Mesothelial cell of epicardium (in vitro differentiated cells): Measurements from ENCODE around the gene RASSF6. TPM values are rescaled to one million over a fixed set of nuclear protein-coding genes. Genes with fewer than 3 reads are reported as not detected.

Experiments
- DNase-seq, 2 experiments: peaks; one replicate each; pipeline ENCODE4 v3.0.0; 2021; ENCODE audit warnings: low spot score in 2 of 2; ENCODE audit not compliant: unreplicated experiment in 2 of 2
- H3K27ac Mint-ChIP-seq: 2 replicates; pipeline ENCODE4 v1.8.0; 2021; ENCODE audit warnings: mixed read lengths
- H3K27me3 Mint-ChIP-seq: 2 replicates; pipeline ENCODE4 v1.8.0; 2021; ENCODE audit warnings: low read depth, mixed read lengths
- H3K36me3 Mint-ChIP-seq: 2 replicates; pipeline ENCODE4 v1.8.0; 2021; ENCODE audit warnings: mixed read lengths
- H3K4me1 Mint-ChIP-seq: 2 replicates; pipeline ENCODE4 v1.8.0; 2021; ENCODE audit warnings: mixed read lengths
- H3K4me3 Mint-ChIP-seq: 2 replicates; pipeline ENCODE4 v1.8.0; 2021; ENCODE audit warnings: mild to moderate bottlenecking, moderate library complexity, mixed read lengths
- H3K9me3 Mint-ChIP-seq: 2 replicates; pipeline ENCODE4 v1.8.0; 2021; ENCODE audit warnings: mixed read lengths
- CTCF ChIP-seq: fragments of 200-600 bp; sonication (generic); IDR thresholded peaks from one replicate; pipeline ENCODE4 v1.5.0; 2021; ENCODE audit warnings: antibody characterized with exemption; ENCODE audit not compliant: unreplicated experiment
- total RNA-seq: library from RNA; stranded (reverse); gene quantifications from 3 replicates; pipeline ENCODE4 v1.2.1, GENCODE V29; 2021

Gene RASSF6
- total RNA-seq, 1 donor from 2014 or later, result 1.8 TPM

- peaks cover 21% of the 10 kb centered on the region for H3K4me1 Mint-ChIP-seq
- H3K9me3 Mint-ChIP-seq, result no peaks in the 10 kb centered on the region
- no peak overlapping the region for H3K4me3 Mint-ChIP-seq
- no peak for DNase-seq
- no peaks in the 10 kb centered on the region for H3K36me3 Mint-ChIP-seq
- no peak for TF ChIP-seq CTCF
- H3K27ac Mint-ChIP-seq, result no peak overlapping the region
- H3K27me3 Mint-ChIP-seq, result no peaks in the 10 kb centered on the region
Observed at GRCh38 chr4:73538162-73538561, 82.1 kb downstream of the RASSF6 start.

- peaks cover 4% of the 10 kb centered on the region for H3K9me3 Mint-ChIP-seq
- no peak for TF ChIP-seq CTCF
- no peak for DNase-seq
- no peak overlapping the region for H3K4me3 Mint-ChIP-seq
- H3K27ac Mint-ChIP-seq, result no peak overlapping the region
- peaks cover 14% of the 10 kb centered on the region for H3K4me1 Mint-ChIP-seq
- no peaks in the 10 kb centered on the region for H3K36me3 Mint-ChIP-seq
- no peaks in the 10 kb centered on the region for H3K27me3 Mint-ChIP-seq
Observed at GRCh38 chr4:73533515-73534422, 86.5 kb downstream of the RASSF6 start.

- Mint-ChIP-seq H3K9me3 (peaks cover 4% of the 10 kb centered on the region), H3K4me1 (peaks cover 32% of the 10 kb centered on the region), H3K27ac (no peak overlapping the region), H3K4me3 (no peak overlapping the region), H3K27me3 (no peaks in the 10 kb centered on the region), H3K36me3 (no peaks in the 10 kb centered on the region)
- DNase-seq, result no peak
- no peak for TF ChIP-seq CTCF
Observed at GRCh38 chr4:73528171-73528570, 92.1 kb downstream of the RASSF6 start.

- Mint-ChIP-seq H3K4me3 (no peak overlapping the region), H3K4me1 (peaks cover 32% of the 10 kb centered on the region), H3K9me3 (peaks cover 4% of the 10 kb centered on the region), H3K36me3 (no peaks in the 10 kb centered on the region), H3K27ac (no peak overlapping the region), H3K27me3 (no peaks in the 10 kb centered on the region)
- DNase-seq, result no peak
- TF ChIP-seq CTCF, result no peak
Observed at GRCh38 chr4:73527196-73527595, 93.0 kb downstream of the RASSF6 start.

- no peak for TF ChIP-seq CTCF
- no peak for DNase-seq
- no peaks in the 10 kb centered on the region for H3K36me3 Mint-ChIP-seq
- peaks cover 34% of the 10 kb centered on the region for H3K4me1 Mint-ChIP-seq
- no peak overlapping the region for H3K4me3 Mint-ChIP-seq
- H3K9me3 Mint-ChIP-seq, result no peaks in the 10 kb centered on the region
- no peaks in the 10 kb centered on the region for H3K27me3 Mint-ChIP-seq
- no peak overlapping the region for H3K27ac Mint-ChIP-seq
Observed at GRCh38 chr4:73525611-73526010, 94.6 kb downstream of the RASSF6 start.
